Astrocyte (in vitro differentiated cells and primary cell): ENCODE measurements around the gene SYNPO2. TPM values are rescaled to one million over a fixed set of nuclear protein-coding genes. Genes with fewer than 3 reads are reported as not detected.

Experiments
- DNase-seq: peaks from one replicate; pipeline ENCODE4 v3.0.0-alpha.2; 2010; ENCODE audit warnings: low read depth
- FAIRE-seq: peaks from 2 replicates; lab custom pipeline; 2011; peaks lifted over from hg19 to GRCh38; lab: Jason Lieb, UNC
- H2AFZ ChIP-seq: 2 replicates; pipeline ENCODE4 v1.6.0; 2012; ENCODE audit warnings: low read depth, low read length, inconsistent platforms
- H3K27ac ChIP-seq: 2 replicates; pipeline ENCODE4 v1.5.1; 2011; ENCODE audit warnings: low read depth, low read length, inconsistent platforms
- H3K27me3 ChIP-seq: 2 replicates; pipeline ENCODE4 v1.6.0; 2011; ENCODE audit warnings: low read length, inconsistent platforms; ENCODE audit not compliant: insufficient read depth
- H3K36me3 ChIP-seq: 2 replicates; pipeline ENCODE4 v1.5.1; 2011; ENCODE audit warnings: low read length, inconsistent platforms; ENCODE audit not compliant: insufficient read depth
- H3K4me1 ChIP-seq: 2 replicates; pipeline ENCODE4 v1.5.1; 2011; ENCODE audit warnings: low read length, inconsistent platforms; ENCODE audit not compliant: insufficient read depth
- H3K4me2 ChIP-seq: 2 replicates; pipeline ENCODE4 v1.6.0; 2012; ENCODE audit warnings: low read length, inconsistent platforms
- H3K4me3 ChIP-seq: 2 replicates; pipeline ENCODE4 v1.5.1; 2011; ENCODE audit warnings: low read depth, mild to moderate bottlenecking, low read length, inconsistent platforms; ENCODE audit not compliant: insufficient read depth
- H3K79me2 ChIP-seq: 2 replicates; pipeline ENCODE4 v1.6.0; 2012; ENCODE audit warnings: mild to moderate bottlenecking, low read length, inconsistent platforms; ENCODE audit not compliant: insufficient read depth
- H3K9ac ChIP-seq: 2 replicates; pipeline ENCODE4 v1.6.0; 2012; ENCODE audit warnings: mild to moderate bottlenecking, low read length, inconsistent platforms
- H3K9me3 ChIP-seq: 2 replicates; pipeline ENCODE4 v1.5.1; 2012; ENCODE audit warnings: low read depth, mild to moderate bottlenecking, low read length, inconsistent platforms; ENCODE audit not compliant: insufficient read depth
- H4K20me1 ChIP-seq: 2 replicates; pipeline ENCODE4 v1.6.0; 2012; ENCODE audit warnings: low read length, inconsistent platforms; ENCODE audit not compliant: insufficient read depth
- H3K27ac Mint-ChIP-seq: one replicate; pipeline ENCODE4 v1.8.0; 2021; ENCODE audit warnings: mild to moderate bottlenecking, mixed read lengths; ENCODE audit not compliant: unreplicated experiment
- H3K27me3 Mint-ChIP-seq: one replicate; pipeline ENCODE4 v1.8.0; 2021; ENCODE audit warnings: low read depth, mixed read lengths; ENCODE audit not compliant: unreplicated experiment
- H3K36me3 Mint-ChIP-seq: one replicate; pipeline ENCODE4 v1.8.0; 2021; ENCODE audit warnings: low read depth, mixed read lengths; ENCODE audit not compliant: unreplicated experiment
- H3K4me1 Mint-ChIP-seq: one replicate; pipeline ENCODE4 v1.8.0; 2021; ENCODE audit warnings: low read depth, mixed read lengths; ENCODE audit not compliant: unreplicated experiment
- H3K4me3 Mint-ChIP-seq: one replicate; pipeline ENCODE4 v1.8.0; 2021; ENCODE audit warnings: mild to moderate bottlenecking, moderate library complexity, mixed read lengths; ENCODE audit not compliant: unreplicated experiment
- H3K9me3 Mint-ChIP-seq: one replicate; pipeline ENCODE4 v1.8.0; 2021; ENCODE audit warnings: mild to moderate bottlenecking, mixed read lengths; ENCODE audit not compliant: unreplicated experiment
- CTCF ChIP-seq: IDR thresholded peaks from 2 replicates; pipeline ENCODE4 v1.5.1; 2011; ENCODE audit warnings: low read depth, mild to moderate bottlenecking, inconsistent platforms, low read length, moderate library complexity; ENCODE audit not compliant: insufficient read depth
- EZH2 ChIP-seq: IDR thresholded peaks from 2 replicates; pipeline ENCODE4 v1.6.1; 2012; ENCODE audit warnings: mild to moderate bottlenecking, low read length, inconsistent platforms; ENCODE audit not compliant: insufficient read depth
- total RNA-seq: library from RNA; stranded (reverse); gene quantifications from 2 replicates; pipeline ENCODE4 v1.2.1, GENCODE V29; 2021

The SYNPO2 gene
- total RNA-seq, 1 donor from 2014 or later, result 4.2 TPM

- Mint-ChIP-seq H3K4me3 (no peak overlapping the region), H3K9me3 (no peaks in the 10 kb centered on the region), H3K27me3 (no peaks in the 10 kb centered on the region), H3K36me3 (peaks cover 2% of the 10 kb centered on the region), H3K27ac (peak overlapping the region; percentile 28), H3K4me1 (peaks cover 11% of the 10 kb centered on the region)
- peak overlapping the region; percentile 79 for H3K27ac ChIP-seq
- peak overlapping the region; percentile 53 for H3K9ac ChIP-seq
- peak overlapping the region; percentile 16 for H2AFZ ChIP-seq
- TF ChIP-seq CTCF (no peak), EZH2 (no peak)
- no peaks in the 10 kb centered on the region for H3K36me3 ChIP-seq
- no peaks in the 10 kb centered on the region for H3K27me3 ChIP-seq
- no peaks in the 10 kb centered on the region for H3K79me2 ChIP-seq
- H3K4me1 ChIP-seq, result peaks cover 13% of the 10 kb centered on the region
- no peaks in the 10 kb centered on the region for H3K9me3 ChIP-seq
- H3K4me2 ChIP-seq, result peak overlapping the region; percentile 57
- H4K20me1 ChIP-seq, result no peaks in the 10 kb centered on the region
- FAIRE-seq (peak; percentile 100), DNase-seq (peak; percentile 87)
- no peak overlapping the region for H3K4me3 ChIP-seq
These were observed 100.7 kb downstream of the SYNPO2 start for GRCh38 chr4:118989098-118990080.

- Histone ChIP-seq H3K27ac (no peak overlapping the region), H3K9ac (no peak overlapping the region), H3K4me3 (no peak overlapping the region), H3K9me3 (no peaks in the 10 kb centered on the region), H3K36me3 (no peaks in the 10 kb centered on the region), H3K4me2 (no peak overlapping the region), H3K27me3 (no peaks in the 10 kb centered on the region), H3K4me1 (peaks cover 13% of the 10 kb centered on the region), H2AFZ (no peak overlapping the region), H3K79me2 (no peaks in the 10 kb centered on the region), H4K20me1 (no peaks in the 10 kb centered on the region)
- TF ChIP-seq EZH2 (no peak), CTCF (no peak)
- Mint-ChIP-seq H3K9me3 (no peaks in the 10 kb centered on the region), H3K4me3 (no peak overlapping the region), H3K27me3 (no peaks in the 10 kb centered on the region), H3K4me1 (peaks cover 11% of the 10 kb centered on the region), H3K36me3 (peaks cover 2% of the 10 kb centered on the region), H3K27ac (no peak overlapping the region)
- FAIRE-seq (peak; percentile 26), DNase-seq (no peak)
These were observed 103.0 kb downstream of the SYNPO2 start for GRCh38 chr4:118991686-118992085.

- Histone ChIP-seq H3K4me3 (no peak overlapping the region), H3K9me3 (no peaks in the 10 kb centered on the region), H3K79me2 (no peaks in the 10 kb centered on the region), H3K9ac (no peak overlapping the region), H3K27ac (no peak overlapping the region), H3K27me3 (no peaks in the 10 kb centered on the region), H3K36me3 (no peaks in the 10 kb centered on the region), H3K4me2 (no peak overlapping the region), H3K4me1 (peaks cover 13% of the 10 kb centered on the region), H4K20me1 (no peaks in the 10 kb centered on the region), H2AFZ (no peak overlapping the region)
- no peak overlapping the region for H3K27ac Mint-ChIP-seq
- H3K4me1 Mint-ChIP-seq, result peaks cover 11% of the 10 kb centered on the region
- FAIRE-seq (no peak), DNase-seq (no peak)
- TF ChIP-seq EZH2 (no peak), CTCF (no peak)
- no peak overlapping the region for H3K4me3 Mint-ChIP-seq
- peaks cover 2% of the 10 kb centered on the region for H3K36me3 Mint-ChIP-seq
- H3K9me3 Mint-ChIP-seq, result no peaks in the 10 kb centered on the region
- no peaks in the 10 kb centered on the region for H3K27me3 Mint-ChIP-seq
These were observed 103.5 kb downstream of the SYNPO2 start for GRCh38 chr4:118992149-118992548.
